ENCODE results near the gene AHCYL2.
A peak's percentile ranks its signal among the peaks of the same experiment; 100 is the strongest.
"Not testable (repeated sequence)": the region's sequence is repeated elsewhere in the genome, so short reads cannot be mapped to it uniquely, and the experiment has no call there.

Gene AHCYL2

DNA sequence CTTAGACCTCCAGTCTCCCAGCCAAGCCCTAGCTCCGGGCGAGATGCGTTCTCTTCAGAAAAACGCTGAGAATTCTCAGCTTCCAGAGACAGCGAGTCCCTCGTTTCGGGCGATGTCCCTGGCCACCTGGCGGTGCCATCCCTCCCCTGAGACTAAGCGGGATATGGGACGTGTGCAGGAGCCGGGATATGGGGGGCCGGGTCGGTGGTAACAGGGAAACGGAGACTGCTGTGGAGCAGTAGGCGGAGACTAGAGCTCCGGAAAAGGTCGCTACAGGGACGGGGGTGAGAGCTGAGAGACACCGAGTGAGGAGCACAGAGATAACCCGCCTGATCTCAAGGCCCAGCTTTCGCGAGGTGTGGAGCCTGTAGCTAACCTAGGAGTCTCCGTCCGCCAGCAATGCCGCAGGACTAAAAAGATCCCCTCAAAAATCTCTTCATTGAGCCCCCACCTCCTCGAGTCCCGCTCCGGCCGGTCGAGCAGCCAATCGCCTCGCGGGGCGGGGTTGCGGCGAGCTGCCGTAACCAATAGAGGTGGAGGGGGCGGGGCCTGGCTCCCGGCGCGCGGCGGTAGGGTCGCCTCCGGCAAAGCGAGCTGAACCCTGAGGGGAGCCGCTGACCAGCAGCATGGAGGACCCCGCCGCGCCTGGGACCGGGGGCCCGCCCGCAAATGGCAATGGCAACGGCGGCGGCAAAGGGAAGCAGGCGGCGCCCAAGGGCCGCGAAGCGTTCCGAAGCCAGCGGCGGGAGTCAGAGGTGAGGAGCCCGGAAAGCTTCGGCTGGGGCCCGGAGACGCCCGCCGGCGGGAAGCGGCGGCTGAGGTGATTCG lies 209.2 kb downstream of the AHCYL2 start, which contains the start of gene STRIP2:
STRIP2 (plus strand) TSS at position 586 of the 828 bp plus-strand sequence; CDS start at position 627, 41 bp downstream.
- DNase-seq = peak; percentile 91

DNA sequence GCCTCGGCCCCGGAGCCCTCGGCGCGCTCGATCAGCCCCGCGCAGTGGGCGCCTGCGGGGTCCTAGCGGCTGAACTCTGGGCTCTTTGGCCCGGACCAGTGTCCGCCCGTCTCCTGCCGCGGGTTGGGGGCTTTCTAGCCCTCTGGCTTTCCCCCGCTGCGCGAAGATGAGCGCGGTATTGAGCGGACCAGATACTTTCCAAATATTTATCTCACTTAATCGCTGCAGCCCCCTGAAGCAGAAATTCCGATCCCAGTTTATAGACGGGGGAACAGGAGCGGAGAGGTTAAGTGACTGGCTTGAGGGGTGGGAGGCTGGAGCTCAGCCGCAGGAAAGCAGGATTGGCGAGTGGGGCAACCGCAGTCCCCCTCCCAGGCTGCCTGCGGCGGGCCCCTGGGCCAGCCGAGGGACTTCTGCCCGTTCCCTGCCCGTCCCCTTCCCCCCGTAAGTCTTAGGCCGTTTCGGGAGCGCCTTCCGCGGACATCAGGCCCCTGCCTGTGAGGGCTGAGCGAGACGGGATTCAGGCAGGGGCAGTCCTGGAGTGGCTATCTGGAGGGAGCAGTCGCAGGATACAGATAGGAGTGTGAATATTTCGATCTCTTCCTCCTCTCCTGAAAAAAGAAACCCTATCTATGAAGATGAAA lies 210.0 kb downstream of the AHCYL2 start:
- no peak for DNase-seq

DNA sequence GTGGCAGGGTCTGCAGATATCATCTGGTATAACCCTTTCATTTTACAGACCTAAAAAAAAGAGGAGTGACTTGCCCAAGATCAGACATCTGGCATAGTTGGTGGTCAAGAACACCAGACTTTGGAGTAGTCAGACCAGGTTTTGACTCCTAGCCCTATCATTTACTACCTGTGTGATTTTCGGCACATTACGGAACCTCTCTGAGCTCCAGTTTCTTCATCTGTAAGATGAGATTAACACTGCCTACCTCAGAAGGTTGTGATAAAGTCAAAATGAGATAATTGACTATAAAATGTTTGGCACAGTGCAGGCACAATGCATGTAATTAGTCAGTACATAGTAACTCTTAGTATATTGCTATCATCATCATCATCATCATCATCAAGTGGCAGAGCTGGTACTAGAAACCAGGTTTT lies 210.6 kb downstream of the AHCYL2 start:
- no peak for DNase-seq

DNA sequence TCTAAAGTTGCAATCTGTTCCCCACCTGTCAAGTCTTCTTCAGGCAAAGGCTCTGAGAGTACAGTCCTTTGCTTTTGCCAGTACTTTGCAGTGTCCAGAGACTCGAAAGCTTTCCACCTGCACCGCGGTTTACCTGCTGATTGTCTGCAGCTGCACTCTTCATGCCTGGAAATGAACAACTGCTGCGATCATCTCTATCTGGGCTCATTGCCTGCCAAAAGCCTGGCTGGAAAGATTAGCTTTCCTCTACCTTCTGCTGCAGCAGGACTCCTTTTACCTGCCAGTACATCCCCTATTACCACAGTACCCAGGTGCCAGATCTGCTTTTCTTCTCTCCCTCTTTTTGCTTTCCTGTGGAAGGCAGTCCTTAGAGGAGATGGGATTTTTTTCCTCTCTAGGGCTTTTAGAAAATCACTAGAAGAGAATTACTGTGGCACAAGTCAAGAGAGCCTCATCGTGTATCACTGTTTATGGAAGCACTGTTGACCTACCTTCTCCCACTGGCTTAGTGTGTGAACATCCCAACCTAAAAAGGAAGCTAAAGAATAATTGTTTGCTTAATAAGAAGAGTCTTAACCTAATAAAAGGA lies 211.6 kb downstream of the AHCYL2 start:
- DNase-seq = no peak

DNA sequence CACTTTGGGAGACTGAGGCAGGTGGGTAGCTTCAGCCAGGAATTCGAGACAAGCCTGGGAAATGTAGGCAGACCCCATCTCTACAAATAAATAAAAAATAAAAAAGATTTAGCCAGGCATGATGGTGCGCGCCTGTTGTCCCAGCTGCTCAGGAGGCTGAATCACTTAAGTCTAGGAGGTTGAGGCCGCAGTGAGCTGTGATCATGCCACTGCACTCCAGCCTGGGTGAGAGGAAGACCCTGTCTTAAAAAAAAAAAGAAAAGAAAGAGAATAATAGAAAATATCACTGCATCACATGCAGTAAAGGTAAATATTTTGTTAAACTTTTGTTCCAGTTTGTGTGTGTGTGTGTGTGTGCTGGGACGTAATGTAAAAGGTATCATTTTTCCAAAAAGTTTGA lies 212.4 kb downstream of the AHCYL2 start:
- DNase-seq = no peak

DNA sequence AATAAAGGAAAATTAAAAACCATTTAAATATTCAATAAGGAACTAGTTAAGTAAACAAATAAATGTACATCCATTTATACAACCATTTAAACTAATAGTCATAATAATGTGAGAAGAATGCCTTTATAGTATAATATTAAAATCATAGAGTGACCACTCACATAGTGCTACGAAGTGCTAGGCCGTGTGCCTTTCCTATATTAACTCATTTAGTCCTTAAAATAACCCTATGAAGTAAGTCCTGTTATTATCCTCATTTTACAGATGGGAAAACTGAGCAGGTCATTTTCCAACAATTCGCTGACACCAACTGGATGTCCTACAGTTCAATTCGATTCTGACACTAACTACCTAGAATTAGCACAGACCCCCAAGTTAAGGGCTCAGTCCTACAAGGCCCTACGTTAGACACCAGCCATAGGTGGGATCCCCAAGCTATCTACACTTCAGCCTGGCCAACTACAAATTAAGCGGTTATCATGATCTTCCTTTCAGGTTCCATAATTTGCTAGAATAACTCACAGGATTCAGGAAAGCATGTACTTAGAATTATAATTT lies 213.5 kb downstream of the AHCYL2 start:
- DNase-seq = no peak

DNA sequence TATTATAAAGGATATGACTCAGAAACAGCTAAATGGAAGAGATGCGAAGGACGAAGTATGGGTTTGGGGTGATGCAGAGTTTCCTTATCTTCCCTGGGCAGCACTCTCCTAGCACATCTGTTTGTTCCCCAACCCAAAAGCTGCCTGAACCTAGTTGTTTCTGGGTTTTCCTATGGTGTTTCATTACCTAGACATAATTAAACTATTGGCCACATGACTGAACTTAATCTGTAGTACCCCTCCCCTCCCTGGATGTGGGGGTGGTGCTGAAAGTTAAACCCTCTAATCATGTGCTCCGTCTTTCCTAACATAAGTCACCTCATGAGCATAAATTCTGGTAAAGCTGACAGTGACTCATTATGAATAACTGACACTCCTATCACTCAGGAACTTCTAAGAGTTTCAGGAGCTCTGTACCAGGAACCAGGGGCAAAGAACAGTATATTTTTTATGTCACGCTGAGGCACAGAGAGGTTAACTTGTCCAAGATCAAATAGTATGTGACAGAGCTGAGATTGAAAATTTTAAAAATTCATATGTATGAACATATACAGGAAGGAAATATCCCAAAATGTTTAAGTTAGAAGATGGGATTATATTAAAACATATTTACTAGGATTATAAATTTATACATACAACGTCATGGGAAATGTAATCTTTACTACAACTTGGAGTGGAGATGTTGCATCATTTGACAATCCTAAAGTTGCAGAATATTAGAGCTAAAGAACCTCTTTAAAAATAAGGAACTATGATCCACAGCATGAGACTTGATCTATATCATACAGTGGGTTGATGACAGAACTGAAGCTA lies 214.2 kb downstream of the AHCYL2 start:
- peak; percentile 62 for DNase-seq

DNA sequence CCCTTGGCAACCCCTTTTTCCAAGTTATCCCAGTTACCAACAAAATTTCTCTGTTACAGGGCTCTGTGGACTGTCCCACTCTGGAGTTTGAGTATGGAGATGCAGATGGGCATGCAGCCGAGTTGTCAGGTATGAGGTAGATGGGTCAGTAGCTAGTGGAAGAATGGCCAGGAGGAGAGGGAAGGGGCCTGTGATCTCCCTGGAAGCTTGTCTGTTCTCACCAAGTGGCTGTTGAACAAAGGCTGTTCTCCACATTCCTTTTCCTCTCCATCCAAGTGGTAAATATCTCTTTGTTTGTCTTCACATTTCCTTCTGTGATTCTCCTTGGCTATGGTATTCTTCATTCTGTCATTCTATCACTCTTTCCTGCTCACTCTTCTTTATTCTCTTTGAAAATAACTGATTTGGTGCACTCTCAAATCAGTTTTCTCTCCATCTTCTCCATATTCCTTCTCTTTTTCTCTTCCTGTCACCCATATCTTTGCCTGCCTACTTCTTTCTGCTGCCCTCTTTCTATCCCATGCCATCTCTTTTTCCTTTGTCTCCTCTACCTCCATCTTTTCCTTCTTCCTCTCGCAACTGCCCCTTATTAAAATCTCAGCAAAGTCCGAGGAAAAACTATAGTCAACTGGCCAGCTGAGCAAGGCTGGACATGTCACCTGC lies 215.3 kb downstream of the AHCYL2 start:
- no peak for DNase-seq

DNA sequence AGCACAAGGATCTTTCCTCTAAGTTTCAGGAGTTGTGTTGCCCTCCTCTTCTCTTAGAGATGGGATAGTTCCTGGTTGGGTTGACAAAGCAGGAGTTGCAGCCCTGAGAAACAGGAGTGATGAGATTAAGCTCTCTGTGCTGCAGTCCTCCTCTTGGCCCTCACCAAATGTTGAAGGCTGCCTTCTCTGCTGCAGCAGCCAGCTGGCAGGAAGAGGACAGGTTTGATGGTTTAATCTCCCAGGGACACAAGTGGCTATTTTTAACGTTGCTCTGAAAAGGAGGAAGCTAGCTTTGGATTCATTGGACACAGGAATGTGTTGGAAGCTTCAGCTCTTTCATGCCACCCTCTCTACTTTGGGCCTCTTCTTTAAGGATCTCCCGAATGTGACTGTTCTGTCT lies 218.8 kb downstream of the AHCYL2 start:
- DNase-seq = no peak

DNA sequence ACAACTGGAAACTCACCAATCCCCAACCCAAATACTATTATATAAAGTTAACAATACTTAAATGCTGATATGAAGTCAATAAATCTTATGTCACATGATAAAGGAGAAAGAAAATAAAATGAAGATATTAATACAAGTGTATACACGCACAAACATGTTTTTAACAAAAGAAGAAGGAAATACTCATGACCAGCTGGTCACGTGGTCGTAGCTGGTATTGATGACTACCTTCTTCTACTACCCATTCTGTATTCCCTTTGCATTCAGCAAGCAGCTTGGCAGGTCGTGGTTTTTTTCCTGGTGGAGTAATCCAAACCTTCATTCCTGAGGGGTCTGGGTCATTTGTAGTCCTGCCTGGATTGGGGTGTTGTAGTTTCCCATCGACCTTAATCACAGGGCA lies 219.9 kb downstream of the AHCYL2 start:
- not testable (repeated sequence) for DNase-seq

DNA sequence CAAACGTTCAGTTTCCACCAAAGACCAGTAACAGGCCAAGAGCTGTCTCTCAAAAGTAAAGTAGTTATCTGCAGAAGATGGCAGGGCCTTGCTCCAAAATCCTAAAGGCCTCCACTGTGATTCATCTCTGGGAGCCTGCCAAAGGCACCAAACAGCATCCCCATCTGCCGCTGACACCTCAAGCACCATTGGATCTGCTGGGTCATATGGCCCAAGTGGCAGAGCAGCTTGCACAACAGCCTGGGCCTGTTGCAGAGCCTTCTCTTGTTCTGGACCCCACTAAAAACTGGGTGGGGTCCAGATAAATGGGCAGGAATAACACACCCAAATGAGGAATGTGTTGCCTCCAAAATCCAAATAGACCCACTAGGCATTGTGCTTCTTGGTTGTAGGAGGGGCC lies 222.1 kb downstream of the AHCYL2 start:
- DNase-seq = not testable (repeated sequence)

DNA sequence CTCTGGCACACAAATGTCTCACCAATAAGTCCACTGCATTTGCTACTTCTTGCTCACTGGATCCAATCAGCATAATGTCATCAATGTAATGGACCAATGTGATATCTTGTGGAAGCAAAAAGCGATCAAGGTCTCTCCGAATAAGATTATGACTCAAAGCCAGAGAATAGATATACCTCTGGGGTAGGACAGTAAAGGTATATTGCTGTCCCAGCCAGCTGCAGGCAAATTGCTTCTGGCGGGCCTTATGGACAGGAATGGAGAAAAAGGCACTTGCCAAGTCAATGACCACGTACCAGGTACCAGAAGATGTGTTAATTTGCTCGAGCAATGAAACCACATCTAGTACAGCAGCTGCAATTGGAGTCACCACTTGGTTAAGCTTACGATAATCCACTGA lies 222.6 kb downstream of the AHCYL2 start:
- DNase-seq = not testable (repeated sequence)

DNA sequence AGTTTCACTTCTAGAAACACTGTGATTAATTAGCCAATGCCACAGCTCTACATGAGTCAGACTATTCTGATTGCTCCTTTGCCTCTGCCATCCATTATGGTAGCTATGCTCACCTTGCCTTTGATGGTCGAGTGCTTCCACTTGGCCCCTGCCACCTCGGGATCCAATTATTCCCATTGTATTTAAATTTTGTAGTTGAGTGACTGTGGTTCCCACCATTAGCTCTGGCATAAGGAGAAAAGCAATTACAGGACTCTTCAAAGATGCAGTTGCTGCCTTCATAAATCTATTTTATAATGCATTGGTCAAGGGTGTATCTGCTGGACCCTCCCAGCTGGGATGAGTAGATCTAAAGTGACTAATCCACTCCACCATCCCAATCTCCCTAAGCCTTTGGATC lies 223.8 kb downstream of the AHCYL2 start:
- not testable (repeated sequence) for DNase-seq

DNA sequence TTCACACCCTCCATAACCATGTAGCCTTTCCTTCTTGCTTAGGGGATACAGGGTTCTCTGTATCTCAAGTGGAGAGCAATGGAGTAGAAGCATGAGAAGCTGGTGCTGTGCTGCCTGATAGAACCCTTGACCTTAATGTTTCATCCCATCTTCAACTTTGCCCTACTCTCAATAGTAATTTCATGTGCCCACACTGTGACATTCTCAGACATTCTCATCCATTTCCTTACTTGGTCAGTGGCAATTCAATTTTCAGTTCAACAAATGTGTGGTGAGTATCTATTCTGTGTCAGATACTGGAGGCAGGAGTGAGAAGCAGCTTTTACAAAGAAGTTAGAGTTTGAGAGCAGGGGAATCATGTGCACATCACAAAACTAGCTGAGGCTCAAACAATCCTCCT lies 225.5 kb downstream of the AHCYL2 start:
- no peak for DNase-seq

DNA sequence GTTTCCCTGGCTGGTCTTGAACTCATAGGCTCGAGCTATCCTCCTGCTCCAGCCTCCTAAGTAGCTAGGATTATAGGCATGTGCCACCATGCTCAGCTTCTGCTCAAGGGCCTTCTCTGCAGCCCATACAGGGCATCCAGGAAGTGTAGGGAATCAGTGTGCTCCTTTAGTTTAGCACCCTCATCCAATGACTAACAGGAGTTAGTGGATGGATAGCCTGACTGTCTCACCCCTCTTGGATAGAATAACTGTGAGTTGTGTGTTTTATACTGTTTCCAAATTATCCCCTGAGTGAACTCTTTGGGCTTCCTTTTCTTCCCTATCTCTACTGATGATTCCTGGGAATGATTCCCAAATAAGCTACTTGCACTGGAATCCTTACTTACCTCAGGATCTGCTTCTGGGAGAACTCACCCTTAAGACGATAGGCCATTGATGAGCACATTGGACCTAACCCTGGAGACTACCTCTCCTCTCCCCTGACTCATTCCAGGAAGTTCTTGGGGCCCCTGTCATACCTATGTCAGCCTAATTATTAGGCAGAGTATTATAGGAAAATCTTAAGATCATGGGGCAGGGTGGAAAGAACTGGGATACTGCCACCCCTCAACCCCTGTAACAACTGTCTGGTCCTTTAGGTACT lies 227.9 kb downstream of the AHCYL2 start:
- no peak for DNase-seq

DNA sequence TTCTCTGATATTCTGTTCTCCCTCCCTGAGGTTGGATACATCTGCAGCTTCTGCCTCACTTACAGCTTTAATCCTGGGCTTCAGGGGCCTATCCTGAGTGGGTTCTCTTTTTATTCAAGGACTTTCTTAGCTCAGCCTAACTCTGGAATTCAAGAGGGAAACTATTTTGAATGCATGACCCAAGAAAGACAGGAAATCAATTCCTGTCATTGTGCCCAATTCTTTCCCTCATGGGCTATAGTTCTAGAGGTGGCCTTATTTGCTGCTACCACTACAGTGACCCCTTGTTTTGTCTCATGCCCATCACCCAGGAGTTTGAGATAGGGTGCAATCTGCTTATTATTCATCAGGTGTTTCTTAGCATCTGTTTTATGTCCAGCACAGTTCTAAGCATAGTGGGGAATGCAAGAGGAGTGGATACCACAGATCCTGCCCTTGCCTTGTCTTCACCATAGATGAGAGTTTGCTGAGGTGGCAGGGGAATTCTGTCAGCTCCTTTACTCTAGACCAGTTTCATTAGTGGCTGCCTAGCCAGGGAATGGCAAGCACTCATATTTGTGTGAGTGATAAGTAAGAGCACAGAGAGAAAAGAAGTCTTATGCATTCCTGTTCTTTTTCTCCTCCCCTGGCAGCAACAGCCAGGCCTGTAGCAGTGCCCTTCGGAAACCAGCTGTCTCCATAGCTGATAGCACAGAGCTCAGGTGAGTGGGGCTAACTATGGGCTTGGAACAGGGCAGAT lies 228.8 kb downstream of the AHCYL2 start:
- no peak for DNase-seq

DNA sequence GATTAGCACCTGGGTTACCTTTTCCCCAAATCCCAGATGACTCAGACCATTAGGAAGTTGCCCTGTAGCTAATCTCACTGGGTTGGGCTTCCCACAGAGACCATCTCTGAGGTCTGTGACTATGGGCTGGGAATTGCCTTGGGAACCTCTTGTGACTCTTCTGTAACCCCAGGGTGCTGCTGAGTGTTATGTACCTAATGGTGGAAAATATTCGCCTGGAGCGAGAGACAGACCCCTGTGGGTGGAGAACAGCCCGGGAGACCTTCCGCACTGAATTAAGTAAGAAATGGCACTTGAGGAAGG lies 229.4 kb downstream of the AHCYL2 start:
- DNase-seq = no peak

DNA sequence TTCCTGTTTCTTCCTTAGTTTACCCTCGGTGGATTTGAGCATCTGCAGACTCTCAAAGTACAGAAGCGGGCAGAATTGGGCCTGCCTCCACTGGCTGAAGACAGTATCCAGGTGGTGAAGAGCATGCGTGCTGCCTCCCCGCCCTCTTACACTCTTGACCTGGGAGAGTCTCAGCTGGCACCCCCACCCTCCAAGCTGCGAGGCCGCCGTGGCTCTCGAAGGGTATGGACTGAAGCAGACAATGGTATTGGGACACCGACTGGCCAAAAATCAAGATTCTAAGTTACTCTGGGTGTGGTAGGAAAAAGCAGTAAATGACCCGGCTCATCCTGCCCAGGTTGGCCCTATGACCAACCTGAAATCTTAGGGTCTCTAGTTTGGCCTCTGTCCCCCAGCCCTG lies 231.6 kb downstream of the AHCYL2 start:
- DNase-seq = no peak

DNA sequence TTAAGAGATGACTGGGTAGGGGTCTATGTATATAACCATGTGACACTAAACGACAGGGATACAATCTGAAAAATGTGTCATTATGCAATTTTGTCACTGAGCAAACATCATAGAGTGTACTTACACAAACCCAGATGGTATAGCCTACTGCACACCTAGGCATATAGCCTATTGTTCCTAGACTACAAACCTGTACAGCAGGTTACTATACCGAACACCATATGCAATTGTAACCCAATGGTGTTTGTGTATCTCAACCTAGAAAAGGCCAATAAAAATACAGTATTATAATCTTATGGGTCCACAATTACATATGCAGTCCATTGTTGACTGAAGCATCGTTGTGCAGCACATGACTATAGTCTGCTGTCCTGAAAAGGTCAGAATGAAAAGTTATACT lies 232.3 kb downstream of the AHCYL2 start:
- DNase-seq = no peak

DNA sequence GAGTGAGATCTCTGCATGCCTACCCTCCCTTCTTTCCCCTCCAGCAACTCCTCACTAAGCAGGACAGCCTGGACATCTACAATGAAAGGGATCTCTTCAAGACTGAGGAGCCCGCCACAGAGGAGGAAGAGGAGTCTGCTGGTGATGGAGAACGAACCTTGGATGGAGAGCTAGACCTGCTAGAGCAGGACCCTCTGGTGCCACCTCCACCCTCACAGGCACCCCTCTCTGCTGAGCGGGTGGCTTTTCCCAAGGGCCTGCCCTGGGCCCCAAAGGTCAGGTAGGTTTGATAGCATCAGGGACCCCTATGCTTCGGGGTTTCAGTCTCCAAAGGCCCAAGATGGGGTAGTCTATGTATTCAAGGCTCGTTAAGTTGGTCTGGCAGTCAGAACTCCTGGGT lies 233.3 kb downstream of the AHCYL2 start:
- DNase-seq = no peak

DNA sequence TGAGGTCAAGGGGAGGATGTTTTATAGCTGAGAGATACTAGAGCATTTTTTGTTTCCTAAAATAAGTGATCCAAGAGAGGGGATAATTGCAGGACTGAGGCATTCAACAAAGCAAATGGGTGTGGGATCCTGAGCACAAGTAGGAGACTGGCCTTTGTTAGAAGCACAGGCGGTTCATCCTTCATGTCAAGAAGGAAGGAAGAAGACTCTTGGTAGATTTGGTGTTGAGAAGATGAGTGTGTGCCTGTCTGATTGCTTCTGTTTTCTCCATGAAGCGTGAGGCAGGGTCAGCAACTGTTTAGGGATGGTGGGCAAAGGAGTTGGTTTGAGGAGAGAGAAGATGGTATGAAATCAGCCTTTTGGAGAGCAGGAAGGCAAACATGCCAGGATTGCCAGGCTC lies 237.0 kb downstream of the AHCYL2 start:
- no peak for DNase-seq
